Measurements from ENCODE around the gene EFS. TPM values are rescaled to one million over a fixed set of nuclear protein-coding genes. Genes with fewer than 3 reads are reported as not detected.

The EFS gene
- total and polyA plus RNA-seq, 2 of the 8 experiments (the other 6 are each of a cell fraction or from before 2014, with no cell fraction given): 27.8 to 28.6 TPM

GRCh38 chr14:23339506-23340268, 25.3 kb downstream of the EFS start (continued):
- TF ChIP-seq GABPA (IDR thresholded peaks at IDR 0.05; ENCODE audit: borderline replicate concordance, insufficient read depth, low read length): no peak
